ENCODE measurements around the gene FMNL1. TPM values are rescaled to one million over a fixed set of nuclear protein-coding genes. Genes with fewer than 3 reads are reported as not detected.

Gene FMNL1
- polyA plus RNA-seq, 2 of the 4 experiments (the other 2 are of a cell fraction): 8.6 to 43.9 TPM

- CTCF ChIA-PET: interaction anchor here (0.7 to 34.8 kb wide), 23 partner anchors 9 to 628 kb away, joined by 3 to 1120 read pairs (median 5); partner anchors contain the start of genes ACBD4 and FMNL1
- Histone ChIP-seq H3K4me3 (no peak overlapping the region), H3K27ac (0 out of 6 replicates have a peak overlapping the region, but pooled peaks of 1 of the 2 experiments have one; percentile 3), H3K4me1 (peaks cover 21% of the 10 kb centered on the region), H3K4me2 (no peak overlapping the region), H3K9me3 (no peaks in the 10 kb centered on the region)
- ATAC-seq (no peak), FAIRE-seq (no peak), DNase-seq (ENCODE audit: low read depth in 1 of 2, low spot score in 1 of 2) (no peak)
- WGBS (ENCODE audit: missing lambda C conversion rate): 95% methylated on average over 3 of the region's 3 CpGs
- POLR2A ChIA-PET: no interaction called here
- no peak for TF ChIP-seq NR3C1 (IDR thresholded peaks at IDR 0.05)
- TF ChIP-seq BCL3 (IDR thresholded peaks at IDR 0.05): no peak
- TF ChIP-seq MAX (IDR thresholded peaks at IDR 0.05): no peak
- TF ChIP-seq MAFK (IDR thresholded peaks at IDR 0.05; ENCODE audit: partially characterized antibody): no peak
- TF ChIP-seq CBX8 (IDR thresholded peaks at IDR 0.05): no peak
- TF ChIP-seq ZSCAN20 (CRISPR knock-in tag; IDR thresholded peaks at IDR 0.05): no peak
- no peak for TF ChIP-seq SREBF2 (IDR thresholded peaks at IDR 0.05)
- no peak for TF ChIP-seq HOXA7 (CRISPR knock-in tag; IDR thresholded peaks at IDR 0.05)
- no peak for TF ChIP-seq PHF8 (IDR thresholded peaks at IDR 0.05; ENCODE audit: borderline replicate concordance, low read depth)
- TF ChIP-seq ESRRA (IDR thresholded peaks at IDR 0.05; ENCODE audit: borderline replicate concordance, low read length): no peak
- TF ChIP-seq ZFP36 (IDR thresholded peaks at IDR 0.05; ENCODE audit: borderline replicate concordance, partially characterized antibody): no peak
- TF ChIP-seq RFX5 (IDR thresholded peaks at IDR 0.05): no peak
- TF ChIP-seq CHD2 (IDR thresholded peaks at IDR 0.05; ENCODE audit: low read length, partially characterized antibody): no peak
- TF ChIP-seq USF2 (IDR thresholded peaks at IDR 0.05): no peak
- no peak for TF ChIP-seq HEYL (CRISPR knock-in tag; IDR thresholded peaks at IDR 0.05)
- TF ChIP-seq JUN (IDR thresholded peaks at IDR 0.05): no peak
- no peak for TF ChIP-seq E2F6 (IDR thresholded peaks at IDR 0.05; ENCODE audit: borderline replicate concordance, low read depth)
- TF ChIP-seq ATOH8 (CRISPR knock-in tag; IDR thresholded peaks at IDR 0.05; ENCODE audit: low read depth): no peak
- TF ChIP-seq FOSL2 (IDR thresholded peaks at IDR 0.05): no peak
- TF ChIP-seq FOSL2 (CRISPR knock-in tag; IDR thresholded peaks at IDR 0.05): no peak
Observed at GRCh38 chr17:45271603-45272002, 49.9 kb downstream of the FMNL1 start.

- peak overlapping the region in 1 of 2 experiments; percentile 56; a peak in 2 of 6 replicates for H3K27ac ChIP-seq
- WGBS (ENCODE audit: missing lambda C conversion rate): 84% methylated on average over 16 of the region's 16 CpGs
- no peaks in the 10 kb centered on the region for H3K9me3 ChIP-seq
- H3K4me3 ChIP-seq: no peak overlapping the region
- ATAC-seq (no peak), DNase-seq (ENCODE audit: low read depth in 1 of 2, low spot score in 1 of 2) (no peak), FAIRE-seq (no peak)
- POLR2A ChIA-PET: no interaction called here
- peaks cover 27% of the 10 kb centered on the region for H3K4me1 ChIP-seq
- CTCF ChIA-PET: interaction anchor here (0.6 to 34.8 kb wide), 10 partner anchors 13 to 152 kb away, joined by 3 to 1120 read pairs (median 38); partner anchors contain the start of genes ACBD4, FMNL1 and MAP3K14
- H3K4me2 ChIP-seq: no peak overlapping the region
- TF ChIP-seq RFX5 (IDR thresholded peaks at IDR 0.05): no peak
- TF ChIP-seq HMGXB4 (CRISPR knock-in tag; IDR thresholded peaks at IDR 0.05; ENCODE audit: borderline replicate concordance): no peak
- no peak for TF ChIP-seq JUN (IDR thresholded peaks at IDR 0.05)
- TF ChIP-seq NFE2L2 (conservative IDR thresholded peaks at IDR 0.05; ENCODE audit: low read length): no peak
- no peak for TF ChIP-seq ATOH8 (CRISPR knock-in tag; IDR thresholded peaks at IDR 0.05; ENCODE audit: low read depth)
- TF ChIP-seq HEYL (CRISPR knock-in tag; IDR thresholded peaks at IDR 0.05): no peak
- TF ChIP-seq MAX (IDR thresholded peaks at IDR 0.05): no peak
- TF ChIP-seq PHF8 (IDR thresholded peaks at IDR 0.05; ENCODE audit: borderline replicate concordance, low read depth): no peak
- no peak for TF ChIP-seq CBX2 (IDR thresholded peaks at IDR 0.05; ENCODE audit: borderline replicate concordance, low read depth)
- no peak for TF ChIP-seq POLR2AphosphoS2 (conservative IDR thresholded peaks at IDR 0.05; ENCODE audit: low read length)
- TF ChIP-seq JUNB (IDR thresholded peaks at IDR 0.05): no peak
- no peak for TF ChIP-seq ZSCAN20 (CRISPR knock-in tag; IDR thresholded peaks at IDR 0.05)
- TF ChIP-seq HES2 (IDR thresholded peaks at IDR 0.05): no peak
Observed at GRCh38 chr17:45273551-45273957, 51.9 kb downstream of the FMNL1 start.
